HG03280 (cell line): ENCODE results near the gene DZIP1L.
A peak's percentile ranks its signal among the peaks of the same experiment; 100 is the strongest.
"Not testable (repeated sequence)": the region's sequence is repeated elsewhere in the genome, so short reads cannot be mapped to it uniquely, and the experiment has no call there.

ENCODE experiments used
- ATAC-seq: cut with Tn5 transposase; IDR thresholded peaks from one replicate; pipeline ENCODE4 v1.9.1; 2021; ENCODE audit warnings: mild to moderate bottlenecking, moderate library complexity; ENCODE audit not compliant: unreplicated experiment

The DZIP1L gene

GRCh38 chr3:138118612-138119422 lies 3.4 kb upstream of the DZIP1L start:
- peak; percentile 61 for ATAC-seq

GRCh38 chr3:138114431-138114918 lies 933 bp downstream of the DZIP1L start:
- no peak for ATAC-seq

GRCh38 chr3:138113326-138113725 lies 2.1 kb downstream of the DZIP1L start:
- no peak for ATAC-seq

GRCh38 chr3:138112362-138112761 lies 3.0 kb downstream of the DZIP1L start:
- ATAC-seq, result no peak

GRCh38 chr3:138105598-138105997 lies 9.8 kb downstream of the DZIP1L start:
- no peak for ATAC-seq

GRCh38 chr3:138103466-138103865 lies 11.9 kb downstream of the DZIP1L start:
- no peak for ATAC-seq

- not testable (repeated sequence) for ATAC-seq
Measured at GRCh38 chr3:138101351-138101940, 14.0 kb downstream of the DZIP1L start.

GRCh38 chr3:138099417-138099816 lies 16.0 kb downstream of the DZIP1L start:
- no peak for ATAC-seq

- ATAC-seq, result no peak
Measured at GRCh38 chr3:138097192-138098172, 17.9 kb downstream of the DZIP1L start.

- ATAC-seq, result no peak
Measured at GRCh38 chr3:138093721-138094120, 21.7 kb downstream of the DZIP1L start.

- ATAC-seq, result no peak
Measured at GRCh38 chr3:138092023-138092422, 23.4 kb downstream of the DZIP1L start.

- ATAC-seq, result no peak
Measured at GRCh38 chr3:138089091-138089490, 26.3 kb downstream of the DZIP1L start.

GRCh38 chr3:138085745-138086144 lies 29.7 kb downstream of the DZIP1L start:
- ATAC-seq, result not testable (repeated sequence)

- ATAC-seq, result no peak
Measured at GRCh38 chr3:138084196-138084595, 31.2 kb downstream of the DZIP1L start.

GRCh38 chr3:138082992-138083386 lies 32.4 kb downstream of the DZIP1L start:
- no peak for ATAC-seq

- no peak for ATAC-seq
Measured at GRCh38 chr3:138082085-138082991, 33.1 kb downstream of the DZIP1L start.

- no peak for ATAC-seq
Measured at GRCh38 chr3:138081371-138082084, 33.9 kb downstream of the DZIP1L start.

- ATAC-seq, result no peak
Measured at GRCh38 chr3:138079901-138080300, 35.5 kb downstream of the DZIP1L start.

GRCh38 chr3:138078901-138079344 lies 36.5 kb downstream of the DZIP1L start:
- no peak for ATAC-seq
